Esophagus squamous epithelium (tissue), 5 donors: ENCODE measurements around the gene ZDHHC22. TPM values are rescaled to one million over a fixed set of nuclear protein-coding genes. Genes with fewer than 3 reads are reported as not detected.
"Not testable (repeated sequence)": the region's sequence is repeated elsewhere in the genome, so short reads cannot be mapped to it uniquely, and the experiment has no call there.

Experiments used
- DNase-seq: peaks from one replicate; lab custom pipeline; 2025; lab: John Stamatoyannopoulos, UW
- H3K27ac ChIP-seq, 4 donors: fragments of 200-600 bp; sonication (generic); one replicate each; pipeline ENCODE4 v1.5.1; 2016 to 2019; ENCODE audit warnings: mild to moderate bottlenecking in 1 of 4
- H3K27me3 ChIP-seq, 4 donors: fragments of 200-600 bp; sonication (generic); 1 replicate in 3 of 4; 2 replicates in 1 of 4; pipeline versions ENCODE4 v1.5.1 to v1.6.0; 2017 to 2021; ENCODE audit warnings: antibody characterized with exemption in 1 of 4
- H3K36me3 ChIP-seq, 3 donors: fragments of 200-600 bp; sonication (generic); one replicate each; pipeline ENCODE4 v1.5.1; 2016 to 2019
- H3K4me1 ChIP-seq, 3 donors: fragments of 200-600 bp; sonication (generic); one replicate each; pipeline ENCODE4 v1.5.1; 2017 to 2019
- H3K4me3 ChIP-seq, 4 donors: fragments of 200-600 bp; sonication (generic); 1 replicate in 3 of 4; 2 replicates in 1 of 4; pipeline ENCODE4 v1.5.1; 2016 to 2019; ENCODE audit warnings: mild to moderate bottlenecking in 2 of 4, moderate library complexity in 1 of 4
- H3K9me3 ChIP-seq, 3 donors: fragments of 200-600 bp; sonication (generic); one replicate each; pipeline ENCODE4 v1.5.1; 2016 to 2019
- CTCF ChIP-seq, 6 experiments: fragments of 450-650 bp in 4 of 6; fragments of 200-600 bp in 2 of 6; sonication (generic) in 2 of 6; IDR thresholded peaks; one replicate each; pipeline ENCODE4 v1.5.1; 2016 to 2019; ENCODE audit warnings: antibody characterized with exemption in 6 of 6, mild to moderate bottlenecking in 4 of 6, moderate library complexity in 4 of 6
- POLR2A ChIP-seq, 4 donors: fragments of 450-650 bp; IDR thresholded peaks; one replicate each; pipeline ENCODE4 v1.6.1; 2017; ENCODE audit warnings: antibody characterized with exemption in 4 of 4, mild to moderate bottlenecking in 4 of 4, moderate library complexity in 3 of 4
- WGBS, 2 donors: methylation state at CpG; one replicate each; pipeline ENCODE4 v1.1.5; 2018; 5-methylcytosine and 5-hydroxymethylcytosine counted together
- intact Hi-C: fragments of 100-400 bp; cut with DNase I; formaldehyde crosslinking; loops from one replicate; pipeline ENCODE4 v1.15.0; 2022
- total RNA-seq, 4 donors: library from RNA; depleted of rRNA; stranded (reverse); fragments of >200 nt; gene quantifications; one replicate each; pipeline ENCODE4 v1.1.0, GENCODE V29; 2016
- donor health status: DM: yes; HTN: yes; CAD: no.

Gene ZDHHC22
- total RNA-seq, 4 donors from 2014 or later = not detected

GRCh38 chr14:77175843-77176242 is 34.3 kb upstream of the ZDHHC22 start:
- no CpG with 5 or more reads among the region's 3 CpGs for WGBS, 2 donors
- no peak for TF ChIP-seq CTCF (IDR thresholded peaks at IDR 0.05)
- no peak for TF ChIP-seq POLR2A (IDR thresholded peaks at IDR 0.05)

GRCh38 chr14:77173911-77174617 is 32.5 kb upstream of the ZDHHC22 start:
- 55 to 61% methylated on average over 8 to 9 of the region's 9 CpGs for WGBS, 2 donors
- H3K4me3 ChIP-seq, intact Hi-C loops, DNase-seq, H3K27me3 ChIP-seq, H3K27ac ChIP-seq, H3K4me1 ChIP-seq, H3K36me3 ChIP-seq: not testable (repeated sequence)
- peaks cover 0 to 16% (median 0%) of the 10 kb centered on the region in 3 donors for H3K9me3 ChIP-seq

More at GRCh38 chr14:77175843-77176242, 34.3 kb upstream of the ZDHHC22 start:
- no peaks in the 10 kb centered on the region for H3K36me3 ChIP-seq
- peaks cover 0 to under 1% (median 0%) of the 10 kb centered on the region in 3 donors for H3K9me3 ChIP-seq
- peaks cover 0 to 23% (median 0%) of the 10 kb centered on the region in 4 donors for H3K27me3 ChIP-seq
- H3K4me1 ChIP-seq = peaks cover 0 to 7% (median 0%) of the 10 kb centered on the region in 3 donors
- H3K4me3 ChIP-seq = no peak overlapping the region
- DNase-seq = no peak
- no peak overlapping the region for H3K27ac ChIP-seq
- intact Hi-C loops = no loop called here

- Histone ChIP-seq H3K27me3 (peaks cover 0 to 3% (median 0%) of the 10 kb centered on the region in 4 donors), H3K27ac (no peak overlapping the region), H3K9me3 (peaks cover 0 to 18% (median 0%) of the 10 kb centered on the region in 3 donors), H3K4me3 (no peak overlapping the region), H3K36me3 (no peaks in the 10 kb centered on the region), H3K4me1 (peaks cover 0 to 7% (median 0%) of the 10 kb centered on the region in 3 donors)
- 75 to 81% methylated on average over 5 of the region's 5 CpGs for WGBS, 2 donors
- TF ChIP-seq CTCF (IDR thresholded peaks at IDR 0.05) = no peak
- no peak for TF ChIP-seq POLR2A (IDR thresholded peaks at IDR 0.05)
- intact Hi-C loops = no loop called here
- no peak for DNase-seq
Measured at GRCh38 chr14:77172916-77173315, 31.3 kb upstream of the ZDHHC22 start.

- 51 to 55% methylated on average over 3 of the region's 3 CpGs for WGBS, 2 donors
- DNase-seq = no peak
- Histone ChIP-seq H3K9me3 (peaks cover 0 to 18% (median 0%) of the 10 kb centered on the region in 3 donors), H3K4me3 (no peak overlapping the region), H3K27ac (no peak overlapping the region), H3K36me3 (no peaks in the 10 kb centered on the region), H3K27me3 (peaks cover 0 to 3% (median 0%) of the 10 kb centered on the region in 4 donors), H3K4me1 (peaks cover 0 to 7% (median 0%) of the 10 kb centered on the region in 3 donors)
- no peak for TF ChIP-seq CTCF (IDR thresholded peaks at IDR 0.05)
- TF ChIP-seq POLR2A (IDR thresholded peaks at IDR 0.05) = no peak
- intact Hi-C loops = no loop called here
Measured at GRCh38 chr14:77170045-77170444, 28.5 kb upstream of the ZDHHC22 start.

- intact Hi-C loops = loop anchor here (5.0 kb wide), 1 partner anchor 46 kb away; no protein-coding TSS in a partner anchor
- TF ChIP-seq POLR2A (IDR thresholded peaks at IDR 0.05) (no peak), CTCF (IDR thresholded peaks at IDR 0.05) (no peak)
- Histone ChIP-seq H3K27me3 (peaks cover 0 to 39% (median 0%) of the 10 kb centered on the region in 4 donors), H3K4me3 (no peak overlapping the region), H3K36me3 (no peaks in the 10 kb centered on the region), H3K27ac (no peak overlapping the region), H3K9me3 (no peaks in the 10 kb centered on the region), H3K4me1 (peaks cover 0 to 14% (median 10%) of the 10 kb centered on the region in 3 donors)
- DNase-seq = no peak
- WGBS, 2 donors = 71 to 94% methylated on average over 2 to 4 of the region's 4 CpGs
Measured at GRCh38 chr14:77161011-77161410, 19.4 kb upstream of the ZDHHC22 start.
